ENCODE data around the gene RAPGEF4.
"Not testable (repeated sequence)": the region's sequence is repeated elsewhere in the genome, so short reads cannot be mapped to it uniquely, and the experiment has no call there.

RAPGEF4 gene

GRCh38 chr2:172740856-172741255 is 5.2 kb downstream of the RAPGEF4 start:
- TF ChIP-seq, protein P1, sequence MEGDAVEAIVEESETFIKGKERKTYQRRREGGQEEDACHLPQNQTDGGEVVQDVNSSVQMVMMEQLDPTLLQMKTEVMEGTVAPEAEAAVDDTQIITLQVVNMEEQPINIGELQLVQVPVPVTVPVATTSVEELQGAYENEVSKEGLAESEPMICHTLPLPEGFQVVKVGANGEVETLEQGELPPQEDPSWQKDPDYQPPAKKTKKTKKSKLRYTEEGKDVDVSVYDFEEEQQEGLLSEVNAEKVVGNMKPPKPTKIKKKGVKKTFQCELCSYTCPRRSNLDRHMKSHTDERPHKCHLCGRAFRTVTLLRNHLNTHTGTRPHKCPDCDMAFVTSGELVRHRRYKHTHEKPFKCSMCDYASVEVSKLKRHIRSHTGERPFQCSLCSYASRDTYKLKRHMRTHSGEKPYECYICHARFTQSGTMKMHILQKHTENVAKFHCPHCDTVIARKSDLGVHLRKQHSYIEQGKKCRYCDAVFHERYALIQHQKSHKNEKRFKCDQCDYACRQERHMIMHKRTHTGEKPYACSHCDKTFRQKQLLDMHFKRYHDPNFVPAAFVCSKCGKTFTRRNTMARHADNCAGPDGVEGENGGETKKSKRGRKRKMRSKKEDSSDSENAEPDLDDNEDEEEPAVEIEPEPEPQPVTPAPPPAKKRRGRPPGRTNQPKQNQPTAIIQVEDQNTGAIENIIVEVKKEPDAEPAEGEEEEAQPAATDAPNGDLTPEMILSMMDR (IDR thresholded peaks at IDR 0.05; ENCODE audit: borderline replicate concordance, insufficient read depth, low read depth, low read length) = no peak
- H3K4me3 ChIP-seq (ENCODE audit: low read depth, low read length) = no peak overlapping the region

GRCh38 chr2:172742931-172743540 is 7.4 kb downstream of the RAPGEF4 start:
- TF ChIP-seq, protein P1 (IDR thresholded peaks at IDR 0.05; ENCODE audit: borderline replicate concordance, insufficient read depth, low read depth, low read length) = no peak

DNA sequence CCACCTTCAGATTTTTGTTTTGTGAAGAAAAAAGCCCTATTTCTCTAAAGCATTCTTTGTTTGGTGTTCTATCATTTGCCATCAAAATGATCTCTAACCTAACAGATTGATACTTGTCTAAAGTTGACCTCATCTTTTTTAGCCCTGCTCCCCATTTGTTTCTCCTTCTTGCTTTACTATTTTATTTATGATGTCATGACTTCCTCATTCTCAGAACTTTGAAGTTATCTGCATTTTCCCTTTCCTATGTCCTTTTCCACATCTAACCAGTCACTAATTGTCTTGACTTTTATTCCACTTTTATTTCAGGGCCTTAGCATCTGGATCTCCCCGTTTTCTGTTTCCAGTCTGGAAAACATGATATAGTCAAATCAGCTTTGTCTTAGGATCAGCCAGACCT is 8.3 kb downstream of the RAPGEF4 start:
- TF ChIP-seq, protein P1 (IDR thresholded peaks at IDR 0.05; ENCODE audit: borderline replicate concordance, insufficient read depth, low read depth, low read length) = no peak
- H3K4me3 ChIP-seq (ENCODE audit: low read depth, low read length) = no peak overlapping the region

More at GRCh38 chr2:172742931-172743540, 7.4 kb downstream of the RAPGEF4 start:
- no peak overlapping the region for H3K4me3 ChIP-seq (ENCODE audit: low read depth, low read length)

GRCh38 chr2:172745636-172746035 is 10.0 kb downstream of the RAPGEF4 start:
- no peak overlapping the region for H3K4me3 ChIP-seq (ENCODE audit: low read depth, low read length)
- TF ChIP-seq, protein P1 (IDR thresholded peaks at IDR 0.05; ENCODE audit: borderline replicate concordance, insufficient read depth, low read depth, low read length) = no peak

DNA sequence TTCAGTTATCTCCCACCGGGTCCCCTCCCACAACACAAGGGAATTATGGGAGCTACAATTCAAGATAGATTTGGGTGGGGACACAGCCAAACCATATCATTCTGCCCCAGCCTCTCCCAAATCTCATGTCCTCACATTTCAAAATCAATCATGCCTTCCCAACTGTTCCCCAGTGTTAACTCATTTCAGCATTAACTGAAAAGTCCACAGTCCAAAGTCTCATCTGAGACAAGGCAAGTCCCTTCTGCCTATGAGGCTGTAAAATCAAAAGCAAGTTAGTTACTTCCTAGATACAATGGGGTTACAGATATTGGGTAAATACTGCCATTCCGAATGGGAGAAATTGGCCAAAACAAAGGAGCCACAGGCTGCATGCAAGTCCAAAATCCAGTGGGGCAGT is 12.9 kb downstream of the RAPGEF4 start:
- not testable (repeated sequence) for H3K4me3 ChIP-seq (ENCODE audit: low read depth, low read length)

DNA sequence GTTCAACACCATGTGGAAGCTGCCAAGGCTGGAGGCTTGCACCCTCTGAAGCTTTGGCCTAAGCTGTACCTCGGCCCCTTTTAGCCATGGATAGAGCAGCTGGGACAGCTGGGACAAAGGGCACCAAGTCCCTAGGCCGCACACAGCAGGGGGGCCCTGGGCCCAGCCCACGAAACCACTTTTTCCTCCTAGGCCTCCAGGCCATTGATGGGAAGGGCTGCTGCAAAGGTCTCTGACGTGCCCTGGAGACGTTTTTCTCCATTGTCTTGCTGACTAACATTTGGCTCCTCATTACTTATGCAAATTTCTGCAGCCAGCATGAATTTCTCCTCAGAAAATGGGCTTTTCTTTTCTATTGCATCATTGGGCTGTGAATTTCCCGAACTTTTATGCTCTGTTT is 13.7 kb downstream of the RAPGEF4 start:
- H3K4me3 ChIP-seq (ENCODE audit: low read depth, low read length) = no peak overlapping the region
- TF ChIP-seq, protein P1 (IDR thresholded peaks at IDR 0.05; ENCODE audit: borderline replicate concordance, insufficient read depth, low read depth, low read length) = no peak

DNA sequence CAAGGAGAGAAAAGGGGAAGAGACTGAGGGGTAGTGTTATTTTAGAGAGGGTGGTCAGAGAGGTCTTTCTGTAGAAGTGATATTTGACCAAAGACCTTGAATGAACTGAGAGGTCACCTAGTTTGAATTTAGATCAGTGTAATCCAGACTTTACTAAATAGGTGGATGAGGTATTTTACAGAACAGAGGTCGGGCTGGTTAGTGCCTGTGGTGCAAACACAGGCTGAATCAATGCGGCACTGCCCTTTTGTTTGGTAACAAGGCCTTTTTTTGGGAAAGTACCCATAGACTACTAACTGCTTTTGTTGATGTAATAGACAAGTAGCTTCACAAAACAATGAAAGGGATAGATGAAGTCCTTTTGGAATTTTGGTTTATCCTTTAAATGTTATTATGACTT is 15.9 kb downstream of the RAPGEF4 start:
- TF ChIP-seq, protein P1 (IDR thresholded peaks at IDR 0.05; ENCODE audit: borderline replicate concordance, insufficient read depth, low read depth, low read length) = no peak
- H3K4me3 ChIP-seq (ENCODE audit: low read depth, low read length) = no peak overlapping the region

All from GM12875 (cell line).